ENCODE measurements around the gene MYH7. TPM values are rescaled to one million over a fixed set of nuclear protein-coding genes. Genes with fewer than 3 reads are reported as not detected.

MYH7 gene
- total and polyA plus RNA-seq, 2 donors from 2014 or later: 0.06 to 1.6 TPM

GRCh38 chr14:23382276-23382675, 53.2 kb downstream of the MYH7 start:
- no peaks in the 10 kb centered on the region for H3K9me3 ChIP-seq (ENCODE audit: control insufficient read depth in 2 of 3, insufficient read depth in 1 of 3, low read length in 3 of 3)
- H3K27ac ChIP-seq (ENCODE audit: low read depth in 2 of 2, low read length in 2 of 2): no peak overlapping the region
- DNase-seq (peak in 1 of 5 donors; percentile 51), FAIRE-seq (no peak)
- no peaks in the 10 kb centered on the region for H3K27me3 ChIP-seq (ENCODE audit: control insufficient read depth, insufficient read depth, low read length)
- intact Hi-C loops (cut with DNase I): no loop called here
- no peak for TF ChIP-seq CTCF (IDR thresholded peaks at IDR 0.05; ENCODE audit: borderline replicate concordance, extremely low read depth, insufficient read depth)
- H3K36me3 ChIP-seq (ENCODE audit: control insufficient read depth in 2 of 3, insufficient read depth in 3 of 3, low read length in 3 of 3): no peaks in the 10 kb centered on the region
- H3K4me3 ChIP-seq (ENCODE audit: low read length in 3 of 3): no peak overlapping the region
- no peak overlapping the region for H3K9ac ChIP-seq (ENCODE audit: low read length in 3 of 3)
- H3K4me1 ChIP-seq (ENCODE audit: control insufficient read depth in 2 of 3, insufficient read depth in 2 of 3, low read depth in 1 of 3, low read length in 3 of 3): no peaks in the 10 kb centered on the region

- Histone ChIP-seq H3K27me3 (ENCODE audit: control insufficient read depth, insufficient read depth, low read length) (no peaks in the 10 kb centered on the region), H3K9me3 (ENCODE audit: control insufficient read depth in 2 of 3, insufficient read depth in 1 of 3, low read length in 3 of 3) (no peaks in the 10 kb centered on the region), H3K36me3 (ENCODE audit: control insufficient read depth in 2 of 3, insufficient read depth in 3 of 3, low read length in 3 of 3) (no peaks in the 10 kb centered on the region), H3K4me3 (ENCODE audit: low read length in 3 of 3) (no peak overlapping the region), H3K27ac (ENCODE audit: low read depth in 2 of 2, low read length in 2 of 2) (no peak overlapping the region), H3K4me1 (ENCODE audit: control insufficient read depth in 2 of 3, insufficient read depth in 2 of 3, low read depth in 1 of 3, low read length in 3 of 3) (no peaks in the 10 kb centered on the region), H3K9ac (ENCODE audit: low read length in 3 of 3) (no peak overlapping the region)
- no peak for TF ChIP-seq CTCF (IDR thresholded peaks at IDR 0.05; ENCODE audit: borderline replicate concordance, extremely low read depth, insufficient read depth)
- intact Hi-C loops (cut with DNase I): no loop called here
- no peak for FAIRE-seq
- no peak for DNase-seq
Observed at GRCh38 chr14:23381871-23382270, 53.6 kb downstream of the MYH7 start.

- Histone ChIP-seq H3K27me3 (ENCODE audit: control insufficient read depth, insufficient read depth, low read length) (no peaks in the 10 kb centered on the region), H3K9me3 (ENCODE audit: control insufficient read depth in 2 of 3, insufficient read depth in 1 of 3, low read length in 3 of 3) (no peaks in the 10 kb centered on the region), H3K27ac (ENCODE audit: low read depth in 2 of 2, low read length in 2 of 2) (no peak overlapping the region), H3K9ac (ENCODE audit: low read length in 3 of 3) (no peak overlapping the region), H3K36me3 (ENCODE audit: control insufficient read depth in 2 of 3, insufficient read depth in 3 of 3, low read length in 3 of 3) (no peaks in the 10 kb centered on the region), H3K4me3 (ENCODE audit: low read length in 3 of 3) (no peak overlapping the region), H3K4me1 (ENCODE audit: control insufficient read depth in 2 of 3, insufficient read depth in 2 of 3, low read depth in 1 of 3, low read length in 3 of 3) (no peaks in the 10 kb centered on the region)
- peak in 1 of 5 donors; percentile 55 for DNase-seq
- no peak for TF ChIP-seq CTCF (IDR thresholded peaks at IDR 0.05; ENCODE audit: borderline replicate concordance, extremely low read depth, insufficient read depth)
- FAIRE-seq: no peak
- intact Hi-C loops (cut with DNase I): no loop called here
Observed at GRCh38 chr14:23380976-23381375, 54.5 kb downstream of the MYH7 start.

Measured in kidney (tissue), 14 donors.